IMR-90 (cell line): ENCODE results near the gene SENP6. TPM values are rescaled to one million over a fixed set of nuclear protein-coding genes. Genes with fewer than 3 reads are reported as not detected.

Source experiments
- ATAC-seq: fragments of 200-7000 bp; cut with Tn5 transposase; 2 replicates; pipeline ENCODE4 v1.9.1; 2020; ENCODE audit warnings: low read depth, mild to moderate bottlenecking, moderate library complexity
- BruUV-seq: library from RNA; stranded (reverse); fragments of 400-500 nt; replicated peaks from 2 replicates; lab custom pipeline; 2021; lab: Mats Ljungman, UMichigan
- CTCF ChIA-PET: fragments of 300-600 bp; formaldehyde crosslinking; extraction: SDS; loops from one replicate; lab custom pipeline; 2021; ENCODE audit warnings: antibody characterized with exemption; lab: Yijun Ruan, JAX
- POLR2A ChIA-PET: fragments of 300-600 bp; sonication (Branson Sonifier 250); formaldehyde crosslinking; loops from one replicate; lab custom pipeline; 2022; ENCODE audit warnings: antibody characterized with exemption; ENCODE audit not compliant: unreplicated experiment; lab: Charles Lee
- DNase-seq: peaks from one replicate; pipeline ENCODE4 v3.0.0; 2013
- H2AFZ ChIP-seq: replicated peaks from 2 replicates; pipeline ENCODE3; 2013; ENCODE audit warnings: low read length, mild to moderate bottlenecking; ENCODE audit not compliant: poor library complexity
- H2AK5ac ChIP-seq: 2 replicates; pipeline ENCODE4 v1.6.1; 2013; ENCODE audit warnings: low read depth, low read length, inconsistent platforms
- H2AK9ac ChIP-seq: replicated peaks from 2 replicates; pipeline ENCODE3; 2013; ENCODE audit warnings: mild to moderate bottlenecking, low read depth, low read length, moderate library complexity; ENCODE audit not compliant: poor library complexity
- H2BK120ac ChIP-seq: 2 replicates; pipeline ENCODE4 v1.6.1; 2013; ENCODE audit warnings: low read depth, low read length, inconsistent platforms
- H2BK15ac ChIP-seq: 3 replicates; pipeline ENCODE4 v1.6.1; 2013; ENCODE audit warnings: low read depth, low read length, inconsistent platforms
- H2BK20ac ChIP-seq: 2 replicates; pipeline ENCODE4 v1.6.1; 2013; ENCODE audit warnings: low read depth, mild to moderate bottlenecking, inconsistent platforms, low read length, moderate library complexity
- H2BK5ac ChIP-seq: 2 replicates; pipeline ENCODE4 v1.6.1; 2013; ENCODE audit warnings: mild to moderate bottlenecking, low read depth, low read length, inconsistent platforms; ENCODE audit not compliant: poor library complexity, severe bottlenecking
- H3K14ac ChIP-seq: replicated peaks from 2 replicates; pipeline ENCODE4 v1.6.1; 2013; ENCODE audit warnings: low read depth, low read length, inconsistent platforms
- H3K18ac ChIP-seq: 2 replicates; pipeline ENCODE4 v1.6.1; 2013; ENCODE audit warnings: low read depth, low read length, control low read depth
- H3K23ac ChIP-seq: 2 replicates; pipeline ENCODE4 v1.6.1; 2013; ENCODE audit warnings: low read depth, low read length, inconsistent platforms
- H3K27ac ChIP-seq: 2 replicates; pipeline ENCODE4 v1.5.1; 2013; ENCODE audit warnings: mild to moderate bottlenecking, control low read depth, low read length; ENCODE audit not compliant: insufficient read depth
- H3K27me3 ChIP-seq: 2 replicates; pipeline ENCODE4 v1.6.1; 2013; ENCODE audit warnings: low read length; ENCODE audit not compliant: control insufficient read depth, insufficient read depth
- H3K36me3 ChIP-seq: 2 replicates; pipeline ENCODE4 v1.6.1; 2013; ENCODE audit warnings: low read length, mixed read lengths; ENCODE audit not compliant: control insufficient read depth, insufficient read depth
- H3K4ac ChIP-seq: 2 replicates; pipeline ENCODE4 v1.6.1; 2013; ENCODE audit warnings: low read depth, low read length, inconsistent platforms
- H3K4me1 ChIP-seq: 2 replicates; pipeline ENCODE4 v1.6.1; 2013; ENCODE audit warnings: low read length, mixed read lengths; ENCODE audit not compliant: control insufficient read depth, insufficient read depth
- H3K4me2 ChIP-seq: 2 replicates; pipeline ENCODE4 v1.6.1; 2013; ENCODE audit warnings: low read depth, mild to moderate bottlenecking, control low read depth, low read length, moderate library complexity
- H3K4me3 ChIP-seq: 2 replicates; pipeline ENCODE4 v1.5.1; 2013; ENCODE audit warnings: low read depth, mild to moderate bottlenecking, control low read depth, low read length, moderate library complexity; ENCODE audit not compliant: insufficient read depth
- H3K56ac ChIP-seq: 2 replicates; pipeline ENCODE4 v1.6.1; 2013; ENCODE audit warnings: low read length, inconsistent platforms; ENCODE audit not compliant: insufficient read depth; ENCODE audit errors: extremely low read depth
- H3K79me1 ChIP-seq, 2 experiments: 2 replicates each; pipeline ENCODE4 v1.6.1; 2013; ENCODE audit warnings: low read length in 2 of 2, inconsistent platforms in 1 of 2, low read depth in 1 of 2
- H3K9ac ChIP-seq: 2 replicates; pipeline ENCODE4 v1.6.1; 2013; ENCODE audit warnings: low read depth, low read length, control low read depth
- H3K9me1 ChIP-seq: 2 replicates; pipeline ENCODE4 v1.6.1; 2013; ENCODE audit warnings: low read length, inconsistent platforms; ENCODE audit not compliant: insufficient read depth
- H3K9me3 ChIP-seq: 2 replicates; pipeline ENCODE4 v1.6.1; 2013; ENCODE audit warnings: low read length; ENCODE audit not compliant: control insufficient read depth, insufficient read depth
- H4K20me1 ChIP-seq: 2 replicates; pipeline ENCODE4 v1.6.1; 2013; ENCODE audit warnings: low read length, inconsistent platforms; ENCODE audit not compliant: insufficient read depth
- H4K5ac ChIP-seq: 2 replicates; pipeline ENCODE4 v1.6.1; 2013; ENCODE audit warnings: mild to moderate bottlenecking, low read depth, low read length, control low read depth
- H4K8ac ChIP-seq, 2 experiments: 2 replicates each; pipeline ENCODE4 v1.6.1; 2013; ENCODE audit warnings: low read depth in 2 of 2, low read length in 2 of 2, control low read depth in 1 of 2, inconsistent platforms in 1 of 2
- H4K91ac ChIP-seq: 2 replicates; pipeline ENCODE4 v1.6.1; 2013; ENCODE audit warnings: low read depth, low read length, inconsistent platforms; ENCODE audit not compliant: insufficient read depth
- CEBPB ChIP-seq: IDR thresholded peaks from 2 replicates; pipeline ENCODE4 v1.6.1; 2012; ENCODE audit warnings: low read depth, low read length, improper control_type of control experiment
- CTCF ChIP-seq: conservative IDR thresholded peaks from 2 replicates; pipeline ENCODE4 v1.5.1; 2012; ENCODE audit warnings: mild to moderate bottlenecking, low read depth, low read length, improper control_type of control experiment
- ELK1 ChIP-seq: fragments of 150-350 bp; IDR thresholded peaks from 2 replicates; pipeline ENCODE4 v1.6.1; 2016; ENCODE audit warnings: low read depth, mild to moderate bottlenecking, low read length, moderate library complexity, borderline replicate concordance
- FOS ChIP-seq: fragments of 150-350 bp; IDR thresholded peaks from 2 replicates; pipeline ENCODE4 v1.6.1; 2016; ENCODE audit warnings: low read depth, low read length
- MAFK ChIP-seq: IDR thresholded peaks from 2 replicates; pipeline ENCODE4 v1.6.1; 2012; ENCODE audit warnings: low read depth, low read length, improper control_type of control experiment
- MAZ ChIP-seq: IDR thresholded peaks from 2 replicates; pipeline ENCODE4 v1.6.1; 2012; ENCODE audit warnings: low read depth, mild to moderate bottlenecking, low read length, improper control_type of control experiment, moderate library complexity, borderline replicate concordance
- MXI1 ChIP-seq: IDR thresholded peaks from 2 replicates; pipeline ENCODE4 v1.6.1; 2012; ENCODE audit warnings: low read depth, mild to moderate bottlenecking, low read length, moderate library complexity, borderline replicate concordance
- NFE2L2 ChIP-seq: fragments of 150-350 bp; IDR thresholded peaks from 2 replicates; pipeline ENCODE4 v1.6.1; 2016; ENCODE audit warnings: low read depth, mild to moderate bottlenecking, low read length
- POLR2A ChIP-seq: IDR thresholded peaks from 2 replicates; pipeline ENCODE4 v1.6.1; 2012; ENCODE audit warnings: mild to moderate bottlenecking, low read depth, low read length
- RAD21 ChIP-seq: IDR thresholded peaks from 2 replicates; pipeline ENCODE4 v1.6.1; 2012; ENCODE audit warnings: low read length, improper control_type of control experiment
- RFX5 ChIP-seq: IDR thresholded peaks from 2 replicates; pipeline ENCODE4 v1.8.0; 2012; ENCODE audit warnings: low read depth, mild to moderate bottlenecking, low read length, moderate library complexity
- SMC3 ChIP-seq: fragments of 150-350 bp; IDR thresholded peaks from 2 replicates; pipeline ENCODE4 v1.6.1; 2016; ENCODE audit warnings: low read depth, mild to moderate bottlenecking, antibody characterized with exemption, low read length, moderate library complexity
- WGBS, 2 experiments: methylation state at CpG; one replicate each; pipeline versions ENCODE4 v1.1.5 to v1.1.7; 2013; ENCODE audit warnings: missing lambda C conversion rate in 2 of 2; ENCODE audit not compliant: insufficient read length in 1 of 2; ENCODE audit errors: extremely low coverage in 2 of 2; 5-methylcytosine and 5-hydroxymethylcytosine counted together
- dilution Hi-C: fragments of 300-500 bp; cut with HindIII; formaldehyde crosslinking; loops from one replicate; pipeline ENCODE4 v1.14.3; 2018; ENCODE audit warnings: low sequenced_read_pairs; ENCODE audit not compliant: unreplicated experiment
- in situ Hi-C: fragments of 300-500 bp; cut with MboI; formaldehyde crosslinking; loops from 3 replicates; pipeline ENCODE4 v1.14.3; 2019; ENCODE audit warnings: low sequenced_read_pairs, inconsistent platforms, mixed read lengths
- intact Hi-C: fragments of 100-400 bp; cut with micrococcal nuclease; formaldehyde crosslinking; loops from 2 replicates; pipeline ENCODE4 v1.10.0; 2022
- polyA plus RNA-seq, 3 experiments: library from polyadenylated mRNA; depleted of rRNA; stranded (reverse); fragments of >200 nt; gene quantifications; 2 replicates each; pipeline ENCODE4 v1.2.3, GENCODE V29; 2012; ENCODE audit warnings: low replicate concordance in 1 of 3
- total RNA-seq: library from RNA; depleted of rRNA; stranded (reverse); fragments of >200 nt; gene quantifications from 2 replicates; pipeline ENCODE4 v1.2.3, GENCODE V29; 2012

Gene SENP6
- total and polyA plus RNA-seq, 2 of the 4 experiments (the other 2 are of a cell fraction) = 23.1 to 25.8 TPM

- no peak for TF ChIP-seq NFE2L2
Observed at GRCh38 chr6:75611702-75612375, 10.2 kb downstream of the SENP6 start (continued).

GRCh38 chr6:75612434-75612833 lies 10.8 kb downstream of the SENP6 start:
- Histone ChIP-seq H3K14ac (no peak overlapping the region), H3K9me3 (no peaks in the 10 kb centered on the region), H4K20me1 (peaks cover 83% of the 10 kb centered on the region), H3K18ac (no peak overlapping the region), H3K9ac (no peak overlapping the region), H3K23ac (no peak overlapping the region), H3K36me3 (no peaks in the 10 kb centered on the region), H3K9me1 (peaks cover 11% of the 10 kb centered on the region), H3K4ac (no peak overlapping the region), H2AFZ (no peak overlapping the region), H3K27me3 (no peaks in the 10 kb centered on the region), H2AK9ac (no peak overlapping the region), H4K91ac (no peak overlapping the region), H2BK15ac (no peak overlapping the region), H4K8ac (no peak overlapping the region), H3K4me3 (no peak overlapping the region), H3K56ac (no peak overlapping the region), H2BK5ac (no peak overlapping the region), H3K27ac (no peak overlapping the region), H2AK5ac (no peak overlapping the region), H3K79me1 (peaks cover 11 to 59% of the 10 kb centered on the region in 2 experiments; a peak in 3 of 4 replicates), H2BK20ac (no peak overlapping the region), H3K4me2 (no peak overlapping the region), H3K4me1 (peaks cover 7% of the 10 kb centered on the region), H2BK120ac (no peak overlapping the region), H4K5ac (no peak overlapping the region)
- ATAC-seq (no peak), DNase-seq (no peak)
- no TSS peak for BruUV-seq
- no CpG with 5 or more reads among the region's 3 CpGs for WGBS, 2 experiments
- in situ Hi-C loops (no loop called here), dilution Hi-C loops (no loop called here), intact Hi-C loops (no loop called here)
- ChIA-PET POLR2A (no interaction called here), CTCF (interaction anchor here (0.9 kb wide), 2 partner anchors 10 to 24 kb away, joined by 3 read pairs; no protein-coding TSS in a partner anchor)
- TF ChIP-seq RFX5 (no peak), SMC3 (no peak), RAD21 (no peak), MAZ (no peak), FOS (no peak), MAFK (no peak), CEBPB (no peak), MXI1 (no peak), CTCF (no peak), ELK1 (no peak), POLR2A (no peak)
